WTC11 (cell line): ENCODE data around the gene ANO1. TPM values are rescaled to one million over a fixed set of nuclear protein-coding genes. Genes with fewer than 3 reads are reported as not detected.

Source experiments
- ATAC-seq: fragments of 200-7000 bp; cut with Tn5 transposase; 2 replicates; pipeline ENCODE4 v1.10.0; 2021; ENCODE audit warnings: mild to moderate bottlenecking, moderate library complexity
- CTCF ChIA-PET: fragments of 300-600 bp; sonication (Branson Sonifier 250); formaldehyde crosslinking; loops from one replicate; lab custom pipeline; 2021; ENCODE audit warnings: antibody characterized with exemption; lab: Charles Lee
- POLR2A ChIA-PET: fragments of 350-600 bp; sonication (Branson Sonifier 250); formaldehyde crosslinking; loops from one replicate; lab custom pipeline; 2021; ENCODE audit warnings: antibody characterized with exemption; lab: Charles Lee
- DNase-seq: peaks from one replicate; pipeline ENCODE4 v3.0.0; 2021; ENCODE audit warnings: low spot score
- H3K27ac Mint-ChIP-seq: 2 replicates; pipeline ENCODE4 v1.8.0; 2021; ENCODE audit warnings: mixed read lengths
- H3K27me3 Mint-ChIP-seq: 2 replicates; pipeline ENCODE4 v1.8.0; 2021; ENCODE audit warnings: low read depth, mild to moderate bottlenecking, moderate library complexity, mixed read lengths
- H3K36me3 Mint-ChIP-seq: 2 replicates; pipeline ENCODE4 v1.8.0; 2021; ENCODE audit warnings: mixed read lengths
- H3K4me1 Mint-ChIP-seq: 2 replicates; pipeline ENCODE4 v1.8.0; 2022; ENCODE audit warnings: mixed read lengths
- H3K4me3 Mint-ChIP-seq: 2 replicates; pipeline ENCODE4 v1.8.0; 2021; ENCODE audit warnings: mild to moderate bottlenecking, moderate library complexity, mixed read lengths
- H3K9me3 Mint-ChIP-seq: 2 replicates; pipeline ENCODE4 v1.8.0; 2021; ENCODE audit warnings: mixed read lengths
- CBFB ChIP-seq: sonication (generic); formaldehyde crosslinking; IDR thresholded peaks from 2 replicates; pipeline ENCODE4 v1.8.1; 2022; ENCODE audit warnings: mild to moderate bottlenecking, low read depth, missing genetic modification reagents
- FOXK1 ChIP-seq: sonication (generic); formaldehyde crosslinking; IDR thresholded peaks from 2 replicates; pipeline ENCODE4 v1.8.0; 2022; ENCODE audit warnings: mild to moderate bottlenecking, moderate library complexity, missing genetic modification reagents
- NR2C2 ChIP-seq: sonication (generic); formaldehyde crosslinking; IDR thresholded peaks from 2 replicates; pipeline ENCODE4 v1.8.0; 2022; ENCODE audit warnings: mild to moderate bottlenecking, missing genetic modification reagents
- OVOL2 ChIP-seq: fragments of 250-450 bp; sonication (Bioruptor Pico); IDR thresholded peaks from 2 replicates; pipeline ENCODE4 v1.9.0; 2021; ENCODE audit warnings: mild to moderate bottlenecking, borderline replicate concordance
- SP1 ChIP-seq: sonication (generic); formaldehyde crosslinking; conservative IDR thresholded peaks from 2 replicates; pipeline ENCODE4 v1.8.1; 2022; ENCODE audit warnings: missing genetic modification reagents
- ZNF121 ChIP-seq: sonication (generic); formaldehyde crosslinking; IDR thresholded peaks from 2 replicates; pipeline ENCODE4 v1.8.0; 2023; ENCODE audit warnings: missing genetic modification reagents
- ZNF138 ChIP-seq: sonication (generic); formaldehyde crosslinking; conservative IDR thresholded peaks from 2 replicates; pipeline ENCODE4 v1.8.1; 2022; ENCODE audit warnings: mild to moderate bottlenecking, moderate library complexity, missing genetic modification reagents
- ZNF232 ChIP-seq: sonication (generic); formaldehyde crosslinking; IDR thresholded peaks from 2 replicates; pipeline ENCODE4 v1.8.0; 2022; ENCODE audit warnings: mild to moderate bottlenecking, missing genetic modification reagents
- ZNF423 ChIP-seq: fragments of 250-450 bp; sonication (Bioruptor Pico); IDR thresholded peaks from 2 replicates; pipeline ENCODE4 v2.1.2; 2022; ENCODE audit warnings: mild to moderate bottlenecking, moderate library complexity
- total RNA-seq: library from RNA; stranded (reverse); gene quantifications from 3 replicates; pipeline ENCODE4 v1.2.3, GENCODE V29; 2021
- TF ChIP-seq, protein P1 (sequence below): fragments of 250-450 bp; sonication (Bioruptor Pico); conservative IDR thresholded peaks from 2 replicates; pipeline ENCODE4 v1.9.0; 2021; ENCODE audit warnings: mild to moderate bottlenecking
- TF ChIP-seq, protein P2 (sequence below): sonication (generic); formaldehyde crosslinking; IDR thresholded peaks from 2 replicates; pipeline ENCODE4 v1.8.1; 2022; ENCODE audit warnings: mild to moderate bottlenecking, moderate library complexity, missing genetic modification reagents
- TF ChIP-seq, protein P3 (sequence below): sonication (generic); formaldehyde crosslinking; IDR thresholded peaks from 2 replicates; pipeline ENCODE4 v1.8.0; 2022; ENCODE audit warnings: mild to moderate bottlenecking, missing genetic modification reagents
- TF ChIP-seq, protein P4 (sequence below): sonication (generic); formaldehyde crosslinking; IDR thresholded peaks from 2 replicates; pipeline ENCODE4 v1.8.1; 2023; ENCODE audit warnings: mild to moderate bottlenecking, missing genetic modification reagents, moderate library complexity
- TF ChIP-seq, protein P5 (sequence below): sonication (generic); formaldehyde crosslinking; IDR thresholded peaks from 2 replicates; pipeline ENCODE4 v1.8.0; 2022; ENCODE audit warnings: mild to moderate bottlenecking, missing genetic modification reagents

The ANO1 gene
- total RNA-seq, 1 experiment from 2014 or later, result 4.1 TPM

DNA sequence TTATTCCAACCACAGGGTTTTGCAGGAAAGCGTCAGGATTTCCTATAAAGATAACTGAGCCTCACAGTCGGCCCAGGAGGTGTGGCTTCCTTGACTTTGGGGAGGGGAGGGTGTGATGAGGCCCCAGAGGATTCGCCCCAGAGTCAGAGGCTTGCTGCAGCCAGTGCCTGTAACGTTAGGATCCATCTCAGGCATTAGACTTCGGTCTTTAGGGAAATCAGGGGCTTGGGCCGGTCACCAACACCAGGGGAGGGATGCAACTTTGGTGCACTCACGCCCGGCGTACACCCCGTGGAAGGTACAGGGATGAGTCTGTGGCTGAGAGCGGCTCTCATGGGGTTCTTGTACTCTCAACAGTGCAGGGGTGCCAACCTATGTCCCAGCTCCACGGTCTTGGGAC lies 5.7 kb upstream of the ANO1 start:
- H3K27ac Mint-ChIP-seq, result no peak overlapping the region
- 0 out of 2 replicates have a peak, but pooled peaks have one; percentile 14 for ATAC-seq
- TF ChIP-seq NR2C2 (CRISPR knock-in tag), result no peak
- TF ChIP-seq, protein P1, sequence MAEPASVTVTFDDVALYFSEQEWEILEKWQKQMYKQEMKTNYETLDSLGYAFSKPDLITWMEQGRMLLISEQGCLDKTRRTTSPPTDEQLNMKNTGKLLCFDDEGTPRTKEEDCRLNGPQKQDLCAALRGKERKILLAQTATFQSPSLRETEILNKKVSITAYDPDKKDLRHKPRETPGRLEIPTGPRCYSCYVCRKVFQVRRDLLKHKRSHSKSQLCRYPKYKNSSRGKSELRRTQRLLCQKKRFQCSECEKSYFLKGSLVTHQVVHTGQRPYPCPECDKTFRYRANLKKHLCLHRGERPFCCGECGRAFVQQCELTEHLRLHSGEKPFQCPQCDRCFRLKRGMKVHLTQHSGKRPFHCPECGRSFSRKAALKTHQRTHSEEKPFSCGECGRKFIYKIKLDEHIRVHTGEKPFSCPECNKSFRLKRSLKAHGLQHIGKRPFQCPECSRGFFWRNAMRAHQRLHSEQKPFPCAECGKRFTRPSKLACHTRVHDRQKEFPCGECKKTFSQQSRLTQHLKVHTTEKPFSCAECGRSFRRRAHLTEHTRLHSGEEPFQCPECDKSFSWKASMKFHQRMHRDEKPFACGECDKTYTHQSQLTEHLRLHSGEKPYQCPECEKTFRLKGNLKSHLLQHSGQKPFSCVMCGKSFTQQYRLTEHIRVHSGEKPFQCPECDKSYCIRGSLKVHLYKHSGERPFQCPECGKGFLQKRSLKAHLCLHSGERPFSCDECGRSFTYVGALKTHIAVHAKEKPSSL, result no peak
- no peak for TF ChIP-seq ZNF121 (CRISPR knock-in tag)
- no peak for TF ChIP-seq OVOL2 (CRISPR knock-in tag)
- TF ChIP-seq, protein P2, sequence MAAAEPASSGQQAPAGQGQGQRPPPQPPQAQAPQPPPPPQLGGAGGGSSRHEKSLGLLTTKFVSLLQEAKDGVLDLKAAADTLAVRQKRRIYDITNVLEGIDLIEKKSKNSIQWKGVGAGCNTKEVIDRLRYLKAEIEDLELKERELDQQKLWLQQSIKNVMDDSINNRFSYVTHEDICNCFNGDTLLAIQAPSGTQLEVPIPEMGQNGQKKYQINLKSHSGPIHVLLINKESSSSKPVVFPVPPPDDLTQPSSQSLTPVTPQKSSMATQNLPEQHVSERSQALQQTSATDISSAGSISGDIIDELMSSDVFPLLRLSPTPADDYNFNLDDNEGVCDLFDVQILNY (CRISPR knock-in tag), result 0 out of 2 replicates have a peak, but pooled peaks have one; percentile 16

DNA sequence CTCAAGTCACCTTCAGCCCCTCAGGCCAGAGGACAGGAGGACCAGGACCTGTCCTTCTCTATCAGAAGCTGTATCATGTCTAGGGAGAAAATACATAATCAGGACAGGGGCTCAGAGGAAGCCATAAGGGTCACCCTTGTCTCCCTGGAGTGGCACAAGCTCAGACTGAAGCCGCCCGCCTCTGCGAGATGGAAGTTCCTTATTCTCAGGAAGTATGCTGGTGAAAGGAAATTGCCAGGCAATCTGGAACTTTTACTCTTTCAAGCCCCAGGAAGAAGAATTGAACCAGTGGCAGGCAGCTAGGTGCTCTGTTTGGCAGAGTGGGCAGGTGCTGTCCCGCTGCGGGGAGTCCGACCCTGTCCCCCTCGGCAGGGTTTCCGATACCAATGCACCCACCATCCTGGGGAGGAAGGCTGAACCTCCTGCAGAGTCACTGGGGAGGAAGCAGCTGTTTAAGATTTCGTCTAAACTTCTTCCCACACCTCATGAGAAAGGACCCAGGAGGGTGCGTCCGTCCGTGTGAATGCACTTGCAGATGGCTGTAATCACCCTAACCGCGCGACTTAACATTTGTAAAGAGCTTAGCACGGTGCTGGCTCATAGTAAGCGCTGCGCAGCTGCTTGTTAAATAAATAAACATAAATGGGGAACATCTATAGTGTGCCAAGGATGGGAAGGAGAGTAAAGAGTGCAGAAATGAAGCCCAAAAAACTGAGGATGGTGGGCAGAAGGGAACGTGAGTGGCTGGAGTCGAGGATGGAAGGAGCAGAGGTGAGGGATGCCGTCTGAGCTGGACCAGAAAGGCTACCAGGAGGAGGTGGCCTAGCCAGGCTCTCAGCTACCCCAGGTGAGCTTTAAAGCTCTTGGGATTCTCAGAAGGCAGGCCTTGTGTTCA lies 5.0 kb upstream of the ANO1 start:
- peak overlapping the region; percentile 37 for H3K4me3 Mint-ChIP-seq
- no peaks in the 10 kb centered on the region for H3K36me3 Mint-ChIP-seq
- TF ChIP-seq, protein P3, sequence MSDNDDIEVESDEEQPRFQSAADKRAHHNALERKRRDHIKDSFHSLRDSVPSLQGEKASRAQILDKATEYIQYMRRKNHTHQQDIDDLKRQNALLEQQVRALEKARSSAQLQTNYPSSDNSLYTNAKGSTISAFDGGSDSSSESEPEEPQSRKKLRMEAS (CRISPR knock-in tag), result no peak
- TF ChIP-seq ZNF232 (CRISPR knock-in tag) (no peak), SP1 (CRISPR knock-in tag) (0 out of 2 replicates have a peak, but pooled peaks have one; percentile 37), ZNF138 (no peak), ZNF423 (peak; percentile 97), CBFB (CRISPR knock-in tag) (no peak), FOXK1 (peak; percentile 50; the same call in 1 of the 2 replicates)
- TF ChIP-seq, protein P4, sequence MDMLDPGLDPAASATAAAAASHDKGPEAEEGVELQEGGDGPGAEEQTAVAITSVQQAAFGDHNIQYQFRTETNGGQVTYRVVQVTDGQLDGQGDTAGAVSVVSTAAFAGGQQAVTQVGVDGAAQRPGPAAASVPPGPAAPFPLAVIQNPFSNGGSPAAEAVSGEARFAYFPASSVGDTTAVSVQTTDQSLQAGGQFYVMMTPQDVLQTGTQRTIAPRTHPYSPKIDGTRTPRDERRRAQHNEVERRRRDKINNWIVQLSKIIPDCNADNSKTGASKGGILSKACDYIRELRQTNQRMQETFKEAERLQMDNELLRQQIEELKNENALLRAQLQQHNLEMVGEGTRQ (CRISPR knock-in tag), result 0 out of 2 replicates have a peak, but pooled peaks have one; percentile 9
- TF ChIP-seq, protein P5, sequence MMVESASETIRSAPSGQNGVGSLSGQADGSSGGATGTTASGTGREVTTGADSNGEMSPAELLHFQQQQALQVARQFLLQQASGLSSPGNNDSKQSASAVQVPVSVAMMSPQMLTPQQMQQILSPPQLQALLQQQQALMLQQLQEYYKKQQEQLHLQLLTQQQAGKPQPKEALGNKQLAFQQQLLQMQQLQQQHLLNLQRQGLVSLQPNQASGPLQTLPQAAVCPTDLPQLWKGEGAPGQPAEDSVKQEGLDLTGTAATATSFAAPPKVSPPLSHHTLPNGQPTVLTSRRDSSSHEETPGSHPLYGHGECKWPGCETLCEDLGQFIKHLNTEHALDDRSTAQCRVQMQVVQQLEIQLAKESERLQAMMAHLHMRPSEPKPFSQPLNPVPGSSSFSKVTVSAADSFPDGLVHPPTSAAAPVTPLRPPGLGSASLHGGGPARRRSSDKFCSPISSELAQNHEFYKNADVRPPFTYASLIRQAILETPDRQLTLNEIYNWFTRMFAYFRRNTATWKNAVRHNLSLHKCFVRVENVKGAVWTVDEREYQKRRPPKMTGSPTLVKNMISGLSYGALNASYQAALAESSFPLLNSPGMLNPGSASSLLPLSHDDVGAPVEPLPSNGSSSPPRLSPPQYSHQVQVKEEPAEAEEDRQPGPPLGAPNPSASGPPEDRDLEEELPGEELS (CRISPR knock-in tag), result peak; percentile 73; the same call in 1 of the 2 replicates
- DNase-seq (no peak), ATAC-seq (peak; percentile 52)
- H3K27ac Mint-ChIP-seq, result peak overlapping the region; percentile 83
- H3K4me1 Mint-ChIP-seq, result peaks cover 50% of the 10 kb centered on the region
- H3K9me3 Mint-ChIP-seq, result no peaks in the 10 kb centered on the region
- ChIA-PET POLR2A (interaction anchor here (0.6 kb wide), 3 partner anchors 9 to 729 kb away, joined by 3 to 4 read pairs (median 3); no protein-coding TSS in a partner anchor), CTCF (interaction anchor here (0.5 to 2.7 kb wide), 18 partner anchors 10 to 242 kb away, joined by 3 to 21 read pairs (median 5); no protein-coding TSS in a partner anchor)
- H3K27me3 Mint-ChIP-seq, result peaks cover 51% of the 10 kb centered on the region

More for the DNA sequence above, 5.7 kb upstream of the ANO1 start:
- Mint-ChIP-seq H3K36me3 (no peaks in the 10 kb centered on the region), H3K9me3 (no peaks in the 10 kb centered on the region), H3K27me3 (peaks cover 44% of the 10 kb centered on the region), H3K4me1 (peaks cover 54% of the 10 kb centered on the region), H3K4me3 (no peak overlapping the region)
- DNase-seq, result no peak
- ChIA-PET CTCF (interaction anchor here (0.5 to 2.7 kb wide), 9 partner anchors 11 to 242 kb away, joined by 3 to 21 read pairs (median 5); no protein-coding TSS in a partner anchor), POLR2A (no interaction called here)
